PC-9 (cell line): Measurements from ENCODE around the gene CTLA4.

Source experiments
- EZH2 ChIP-seq: fragments of 200-600 bp; sonication (generic); IDR thresholded peaks from 2 replicates; pipeline ENCODE4 v1.8.0; 2017; ENCODE audit warnings: antibody characterized with exemption, low read depth
- TF ChIP-seq, protein P1 (sequence below): fragments of 200-600 bp; sonication (generic); conservative IDR thresholded peaks from 2 replicates; pipeline ENCODE4 v1.6.1; 2017; ENCODE audit warnings: mixed run types, antibody characterized with exemption, mild to moderate bottlenecking, moderate library complexity

GRCh38 chr2:203841654-203842053 lies 25.9 kb upstream of the CTLA4 start:
- TF ChIP-seq EZH2, result no peak
- TF ChIP-seq, protein P1, sequence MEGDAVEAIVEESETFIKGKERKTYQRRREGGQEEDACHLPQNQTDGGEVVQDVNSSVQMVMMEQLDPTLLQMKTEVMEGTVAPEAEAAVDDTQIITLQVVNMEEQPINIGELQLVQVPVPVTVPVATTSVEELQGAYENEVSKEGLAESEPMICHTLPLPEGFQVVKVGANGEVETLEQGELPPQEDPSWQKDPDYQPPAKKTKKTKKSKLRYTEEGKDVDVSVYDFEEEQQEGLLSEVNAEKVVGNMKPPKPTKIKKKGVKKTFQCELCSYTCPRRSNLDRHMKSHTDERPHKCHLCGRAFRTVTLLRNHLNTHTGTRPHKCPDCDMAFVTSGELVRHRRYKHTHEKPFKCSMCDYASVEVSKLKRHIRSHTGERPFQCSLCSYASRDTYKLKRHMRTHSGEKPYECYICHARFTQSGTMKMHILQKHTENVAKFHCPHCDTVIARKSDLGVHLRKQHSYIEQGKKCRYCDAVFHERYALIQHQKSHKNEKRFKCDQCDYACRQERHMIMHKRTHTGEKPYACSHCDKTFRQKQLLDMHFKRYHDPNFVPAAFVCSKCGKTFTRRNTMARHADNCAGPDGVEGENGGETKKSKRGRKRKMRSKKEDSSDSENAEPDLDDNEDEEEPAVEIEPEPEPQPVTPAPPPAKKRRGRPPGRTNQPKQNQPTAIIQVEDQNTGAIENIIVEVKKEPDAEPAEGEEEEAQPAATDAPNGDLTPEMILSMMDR, result no peak
